ENCODE measurements around the gene IL36RN.

IL36RN gene

GRCh38 chr2:113102133-113102532 is 43.1 kb downstream of the IL36RN start:
- no peak for DNase-seq (ENCODE audit: low spot score)

- DNase-seq (ENCODE audit: low spot score): no peak
Observed at GRCh38 chr2:113103277-113103676, 44.3 kb downstream of the IL36RN start.

GRCh38 chr2:113104054-113104611 is 45.1 kb downstream of the IL36RN start:
- DNase-seq (ENCODE audit: low spot score): no peak

GRCh38 chr2:113105047-113105785 is 46.2 kb downstream of the IL36RN start:
- no peak for DNase-seq (ENCODE audit: low spot score)

GRCh38 chr2:113111121-113111520 is 52.1 kb downstream of the IL36RN start:
- DNase-seq (ENCODE audit: low spot score): no peak

- DNase-seq (ENCODE audit: low spot score): no peak
Observed at GRCh38 chr2:113111823-113112287, 52.9 kb downstream of the IL36RN start.

GRCh38 chr2:113112441-113112840 is 53.4 kb downstream of the IL36RN start:
- DNase-seq (ENCODE audit: low spot score): no peak

GRCh38 chr2:113112871-113113270 is 53.9 kb downstream of the IL36RN start:
- DNase-seq (ENCODE audit: low spot score): no peak

GRCh38 chr2:113113807-113114206 is 54.8 kb downstream of the IL36RN start:
- DNase-seq (ENCODE audit: low spot score): no peak
